NCI-H2171 treated with DMSO at 0.1 percent for 48 hours (cell line): Measurements from ENCODE around the gene NR6A1.

ENCODE experiments used
- DNase-seq: peaks from one replicate; lab custom pipeline; 2025; lab: John Stamatoyannopoulos, UW

NR6A1 gene

GRCh38 chr9:124688238-124688904 is 82.7 kb downstream of the NR6A1 start:
- no peak for DNase-seq

DNA sequence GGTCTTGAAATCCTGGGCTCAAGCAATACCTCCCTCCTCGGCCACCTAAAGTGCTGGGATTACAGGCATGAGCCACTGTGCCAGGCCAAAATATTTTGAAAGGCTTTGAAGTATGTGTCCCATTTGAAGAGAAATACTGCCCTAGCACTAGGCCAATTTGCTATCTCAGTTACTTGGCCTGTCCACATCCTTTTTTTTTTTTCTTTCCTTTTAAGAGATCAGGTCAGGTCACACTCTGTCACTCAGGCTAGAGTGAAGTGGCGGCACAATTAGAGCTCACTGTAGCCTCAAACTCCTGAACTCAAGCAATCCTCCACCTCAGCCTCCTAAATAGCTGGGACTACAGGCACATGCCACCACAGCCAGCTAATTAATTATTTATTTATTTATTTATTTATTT is 84.2 kb downstream of the NR6A1 start:
- DNase-seq = no peak

- DNase-seq = no peak
Observed at GRCh38 chr9:124685217-124685616, 85.9 kb downstream of the NR6A1 start.

DNA sequence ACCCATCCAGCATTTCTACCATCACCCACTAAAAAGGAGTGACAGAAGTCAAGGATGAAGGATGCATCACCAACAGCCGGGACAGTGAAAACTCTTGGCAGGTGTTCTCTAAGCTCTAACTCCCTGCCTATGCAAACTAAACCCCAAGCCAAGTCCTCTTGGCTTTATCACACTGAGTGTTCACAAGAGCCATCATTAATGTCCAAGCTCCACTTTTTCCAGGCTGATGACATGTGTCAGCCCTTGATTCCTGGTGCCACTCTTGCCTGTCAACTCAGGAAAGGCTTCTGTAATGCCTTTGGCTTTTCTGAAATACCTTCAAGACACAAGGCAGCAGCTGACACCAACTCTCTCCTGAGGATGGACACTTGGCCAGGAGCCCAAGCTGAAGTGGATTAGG is 86.9 kb downstream of the NR6A1 start:
- no peak for DNase-seq

DNA sequence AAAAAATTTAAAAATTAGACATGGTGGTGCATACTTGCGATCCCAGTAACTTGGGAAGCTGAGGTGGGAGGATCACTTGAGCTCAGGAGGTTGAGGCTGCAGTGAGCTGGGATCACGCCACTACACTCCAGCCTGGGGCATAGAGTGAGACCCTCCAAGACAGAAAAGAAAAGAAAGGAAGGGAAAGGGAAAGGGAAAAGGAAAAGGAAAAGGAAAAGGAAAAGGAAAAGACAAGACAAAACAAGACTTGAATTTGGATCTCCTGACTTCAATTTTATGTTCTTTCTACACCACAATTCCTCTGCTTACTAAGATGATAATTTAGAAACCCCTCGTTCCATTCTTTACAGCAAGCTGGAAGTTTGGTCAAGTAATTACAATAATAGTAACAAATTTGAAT is 88.1 kb downstream of the NR6A1 start:
- DNase-seq = no peak

DNA sequence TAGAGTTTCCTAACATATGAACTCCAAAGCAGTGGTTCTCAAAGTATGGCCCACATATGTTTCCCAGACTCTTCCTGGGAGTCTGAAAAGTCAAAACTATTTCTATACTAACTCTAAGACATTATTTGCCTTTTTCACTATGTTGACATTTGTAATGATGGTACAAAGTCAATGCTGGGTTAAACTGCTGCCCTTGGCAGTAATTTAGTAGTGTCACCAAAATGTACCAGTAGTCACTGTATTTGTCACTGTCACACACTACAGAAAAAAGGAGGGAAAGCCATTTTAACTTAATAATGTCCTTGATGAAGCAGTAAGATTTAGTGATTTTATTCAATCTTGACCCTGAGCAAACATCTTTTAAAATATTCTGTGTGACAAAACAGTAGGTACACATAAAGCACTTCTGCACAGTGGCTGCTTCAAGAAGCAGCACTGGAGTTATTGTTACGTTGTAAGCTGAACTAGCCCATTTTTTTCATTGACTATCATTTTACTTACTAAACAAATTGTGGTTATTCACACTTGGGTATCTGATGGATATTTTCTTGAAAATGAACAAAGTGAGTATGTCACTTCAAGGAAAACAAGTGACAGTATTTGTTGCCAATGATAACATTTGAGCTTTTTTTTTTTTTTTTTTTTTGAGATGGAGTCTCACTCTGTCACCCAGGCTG is 90.3 kb downstream of the NR6A1 start:
- no peak for DNase-seq

DNA sequence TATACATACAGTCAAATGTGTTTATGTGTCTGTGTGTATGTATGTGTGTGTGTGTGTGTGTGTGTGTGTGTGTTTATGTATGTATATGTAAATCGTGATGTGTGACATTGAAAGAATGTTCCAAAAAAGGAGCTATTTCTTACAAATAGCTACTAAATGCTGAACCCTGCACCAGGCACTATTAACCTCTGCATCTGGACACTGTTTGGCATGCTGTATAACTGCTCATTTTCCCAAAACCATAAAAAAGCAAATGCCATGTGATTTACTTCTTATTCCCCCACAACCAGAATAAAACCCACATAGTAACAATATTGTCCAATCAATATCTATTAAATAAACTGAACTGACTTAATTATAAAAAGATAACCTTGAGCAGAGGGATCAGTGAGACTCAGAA is 91.1 kb downstream of the NR6A1 start:
- DNase-seq = no peak

DNA sequence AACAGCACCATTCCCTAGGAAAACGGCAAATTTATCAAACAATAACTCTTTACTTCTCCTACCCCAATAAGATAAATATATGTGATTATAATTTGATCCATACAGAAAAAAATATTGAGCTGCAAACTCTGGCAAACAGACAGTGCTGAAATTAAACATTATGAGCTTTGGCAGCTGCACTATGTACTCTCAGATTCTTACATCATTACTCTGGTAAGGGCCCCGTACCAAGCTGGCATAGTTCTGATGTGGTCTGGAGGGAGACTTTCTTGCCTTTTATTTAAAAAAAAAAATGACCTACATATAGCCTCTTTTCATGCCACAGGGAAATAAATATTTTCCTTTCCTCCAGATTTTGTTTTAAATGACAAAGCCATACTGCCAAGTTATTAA is 95.0 kb downstream of the NR6A1 start:
- no peak for DNase-seq

- no peak for DNase-seq
Observed at GRCh38 chr9:124675261-124676158, 95.6 kb downstream of the NR6A1 start.

DNA sequence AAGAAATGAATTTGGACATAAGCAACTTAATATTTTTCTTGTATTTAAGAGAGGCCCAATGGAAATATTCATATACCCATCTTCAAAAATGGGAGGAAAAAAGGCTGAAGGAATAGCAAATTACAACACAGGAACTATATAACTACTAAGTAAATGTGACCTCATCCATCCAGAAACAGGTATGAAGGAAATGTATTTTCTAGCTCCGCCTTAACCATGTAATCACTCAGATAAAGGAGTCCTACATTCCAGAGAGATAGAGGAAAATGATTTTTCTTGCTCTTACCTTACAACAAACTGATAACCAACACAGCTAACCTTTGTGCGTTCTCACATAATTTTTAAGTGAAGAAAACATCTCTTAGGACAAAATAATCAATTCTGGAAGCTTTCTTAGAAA is 96.5 kb downstream of the NR6A1 start:
- DNase-seq = no peak

- no peak for DNase-seq
Observed at GRCh38 chr9:124673063-124673462, 98.0 kb downstream of the NR6A1 start.

- DNase-seq = no peak
Observed at GRCh38 chr9:124671861-124672260, 99.2 kb downstream of the NR6A1 start.

DNA sequence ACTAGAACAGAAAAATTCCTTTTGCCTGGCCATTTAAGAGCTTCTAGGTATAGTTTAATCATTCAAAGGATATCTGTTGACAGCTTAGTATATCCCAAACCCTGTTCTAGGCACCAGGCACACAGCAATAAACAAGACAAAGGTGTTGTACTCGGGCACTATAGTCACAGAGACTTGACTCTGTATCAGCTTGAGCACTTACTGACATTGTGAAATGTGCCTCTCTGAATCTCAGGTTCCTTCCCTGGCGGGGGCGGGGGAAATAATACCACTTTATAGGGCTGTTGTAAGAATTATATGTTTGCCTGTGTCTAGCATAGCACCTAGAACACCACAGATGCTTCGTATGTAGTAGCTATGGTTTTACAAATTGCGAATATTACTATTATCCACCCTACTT is 104.5 kb downstream of the NR6A1 start:
- DNase-seq = no peak

- no peak for DNase-seq
Observed at GRCh38 chr9:124665391-124666058, 105.6 kb downstream of the NR6A1 start.

DNA sequence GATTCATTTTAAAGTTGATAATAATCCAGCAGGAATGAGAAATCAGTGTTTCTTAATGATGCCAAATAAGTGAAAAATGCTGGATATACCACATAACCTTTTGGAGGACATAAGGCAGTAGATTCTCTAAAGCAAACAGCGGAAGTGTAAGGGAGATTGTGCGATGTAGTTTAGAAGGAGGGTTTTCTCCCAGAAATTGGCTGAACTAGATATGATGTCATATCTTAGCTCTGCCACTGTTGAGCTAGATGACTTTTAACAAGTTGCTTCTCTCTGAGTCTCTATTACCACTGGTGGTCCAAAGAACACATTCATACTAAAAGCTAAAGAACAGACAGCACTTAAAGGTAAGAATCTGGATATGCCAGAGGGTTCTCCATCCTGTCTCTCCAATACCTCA is 107.0 kb downstream of the NR6A1 start:
- DNase-seq = no peak

- DNase-seq = no peak
Observed at GRCh38 chr9:124663046-124663961, 107.8 kb downstream of the NR6A1 start.

DNA sequence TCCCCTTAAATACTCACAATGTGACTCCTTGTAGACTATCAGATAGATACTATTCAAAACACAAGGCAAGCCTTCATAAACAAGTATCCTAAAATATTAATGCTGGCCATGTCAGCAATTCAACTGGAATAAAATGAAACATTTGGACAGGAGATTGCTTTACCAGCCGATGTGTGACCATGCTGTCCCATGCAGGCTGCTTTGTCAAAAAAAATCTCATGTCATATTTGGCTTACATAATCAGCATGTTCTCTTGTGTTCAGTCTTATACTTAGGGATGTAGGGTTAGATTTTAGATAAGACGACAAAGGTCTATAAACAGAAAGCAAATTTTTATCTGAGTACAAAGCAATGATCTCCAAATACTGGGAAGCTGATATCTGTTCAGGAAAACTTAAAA is 108.5 kb downstream of the NR6A1 start:
- DNase-seq = no peak

DNA sequence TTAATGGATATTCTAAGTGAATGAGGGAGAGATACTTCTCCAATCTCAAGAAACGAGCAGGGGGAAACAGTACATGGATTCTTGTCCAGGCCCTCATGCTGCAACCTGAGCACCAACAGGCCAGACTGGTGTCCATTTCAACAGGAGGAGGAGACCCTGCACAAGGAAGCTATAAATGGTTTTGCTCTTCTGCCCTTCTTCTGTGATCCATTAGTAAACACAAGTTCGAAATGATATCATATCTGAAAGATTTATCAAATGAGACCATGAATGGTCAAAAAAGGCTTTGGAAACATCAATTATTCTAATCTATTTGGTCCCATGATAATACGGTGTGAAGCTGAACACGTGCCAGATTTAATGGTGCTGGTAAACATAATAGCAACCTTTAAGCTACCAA is 109.8 kb downstream of the NR6A1 start:
- DNase-seq = no peak

DNA sequence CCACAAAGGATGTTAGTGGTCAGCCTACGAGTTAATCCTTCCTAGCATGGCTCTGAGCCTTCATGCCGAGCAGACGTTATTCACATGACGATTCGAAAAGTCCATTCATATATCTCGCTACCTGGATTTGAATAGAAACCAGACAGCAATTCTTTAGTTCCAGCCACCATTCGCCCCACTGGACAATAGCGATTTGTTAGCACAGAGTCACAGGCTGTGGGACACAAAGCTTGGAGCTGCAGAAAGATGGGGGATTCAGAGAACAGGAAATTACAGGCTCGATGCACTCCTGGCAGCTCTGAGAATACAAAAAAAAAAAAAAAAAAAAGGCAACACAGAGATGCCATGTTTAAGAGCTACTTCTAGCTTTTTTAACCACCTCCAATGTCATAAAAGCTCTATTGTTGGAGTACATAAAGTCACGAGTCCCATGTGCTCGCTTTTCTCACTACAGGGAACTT is 110.7 kb downstream of the NR6A1 start:
- DNase-seq = no peak

GRCh38 chr9:124659099-124659659 is 111.9 kb downstream of the NR6A1 start:
- peak; percentile 73 for DNase-seq
